OCI-LY1 (cell line): ENCODE data around the gene SRSF2.

Experiments used
- EZH2 ChIP-seq: fragments of 200-600 bp; sonication (generic), shearing (Covaris generic); IDR thresholded peaks from 2 replicates; pipeline ENCODE4 v1.8.0; 2017; ENCODE audit warnings: borderline replicate concordance, mixed run types, mild to moderate bottlenecking, antibody characterized with exemption, low read length, moderate library complexity, mixed read lengths
- TF ChIP-seq, protein P1 (sequence below): fragments of 200-600 bp; sonication (generic), shearing (Covaris generic); IDR thresholded peaks from 2 replicates; pipeline ENCODE4 v1.5.1; 2017; ENCODE audit warnings: mild to moderate bottlenecking, antibody characterized with exemption, low read length, moderate library complexity, mixed read lengths

DNA sequence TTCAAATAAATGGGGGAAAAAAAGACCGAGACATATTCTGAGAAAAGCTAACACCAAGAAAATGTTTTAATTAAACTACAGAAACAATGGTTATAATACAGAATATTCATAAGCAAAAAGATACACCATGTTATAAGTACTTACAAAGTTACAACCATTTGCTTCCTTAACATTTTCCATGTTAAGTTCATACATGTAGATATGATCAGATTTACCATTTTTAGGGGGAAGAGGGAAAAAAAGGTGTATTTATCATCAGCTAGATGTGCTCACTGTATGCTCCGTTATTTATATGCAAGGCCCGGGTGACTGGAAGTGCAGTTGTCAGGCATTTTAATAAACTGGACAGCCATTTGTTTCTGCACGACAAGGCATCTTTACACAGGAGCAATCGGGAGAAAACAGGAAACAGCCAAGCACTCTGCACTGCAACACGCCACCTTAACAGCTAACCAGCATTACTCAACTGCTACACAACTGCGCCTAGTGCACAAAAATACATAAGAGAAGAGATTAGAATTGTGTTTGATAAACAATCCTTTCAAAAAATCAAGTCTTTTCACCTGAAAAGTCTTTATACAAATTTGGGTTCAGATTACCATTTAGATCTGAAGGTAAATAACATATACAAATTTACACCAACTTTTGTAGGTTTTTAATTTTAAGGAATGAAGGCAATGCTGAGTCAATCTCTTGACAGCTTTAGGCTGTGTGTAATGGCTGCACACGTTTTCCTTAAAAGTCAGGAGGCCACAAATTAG, 2.9 kb downstream of the SRSF2 start:
- TF ChIP-seq, protein P1, sequence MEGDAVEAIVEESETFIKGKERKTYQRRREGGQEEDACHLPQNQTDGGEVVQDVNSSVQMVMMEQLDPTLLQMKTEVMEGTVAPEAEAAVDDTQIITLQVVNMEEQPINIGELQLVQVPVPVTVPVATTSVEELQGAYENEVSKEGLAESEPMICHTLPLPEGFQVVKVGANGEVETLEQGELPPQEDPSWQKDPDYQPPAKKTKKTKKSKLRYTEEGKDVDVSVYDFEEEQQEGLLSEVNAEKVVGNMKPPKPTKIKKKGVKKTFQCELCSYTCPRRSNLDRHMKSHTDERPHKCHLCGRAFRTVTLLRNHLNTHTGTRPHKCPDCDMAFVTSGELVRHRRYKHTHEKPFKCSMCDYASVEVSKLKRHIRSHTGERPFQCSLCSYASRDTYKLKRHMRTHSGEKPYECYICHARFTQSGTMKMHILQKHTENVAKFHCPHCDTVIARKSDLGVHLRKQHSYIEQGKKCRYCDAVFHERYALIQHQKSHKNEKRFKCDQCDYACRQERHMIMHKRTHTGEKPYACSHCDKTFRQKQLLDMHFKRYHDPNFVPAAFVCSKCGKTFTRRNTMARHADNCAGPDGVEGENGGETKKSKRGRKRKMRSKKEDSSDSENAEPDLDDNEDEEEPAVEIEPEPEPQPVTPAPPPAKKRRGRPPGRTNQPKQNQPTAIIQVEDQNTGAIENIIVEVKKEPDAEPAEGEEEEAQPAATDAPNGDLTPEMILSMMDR, result no peak
- no peak for TF ChIP-seq EZH2
